IMR-90 (cell line): ENCODE data around the gene NFATC3.

Experiments used
- CEBPB ChIP-seq: IDR thresholded peaks from 2 replicates; pipeline ENCODE4 v1.6.1; 2012; ENCODE audit warnings: low read depth, low read length, improper control_type of control experiment
- CTCF ChIP-seq: conservative IDR thresholded peaks from 2 replicates; pipeline ENCODE4 v1.5.1; 2012; ENCODE audit warnings: mild to moderate bottlenecking, low read depth, low read length, improper control_type of control experiment
- POLR2A ChIP-seq: IDR thresholded peaks from 2 replicates; pipeline ENCODE4 v1.6.1; 2012; ENCODE audit warnings: mild to moderate bottlenecking, low read depth, low read length

GRCh38 chr16:68128577-68129305 is 43.6 kb downstream of the NFATC3 start:
- TF ChIP-seq CTCF (no peak), CEBPB (no peak), POLR2A (no peak)
